ENCODE results near the gene PKN2.
"Not testable (repeated sequence)": the region's sequence is repeated elsewhere in the genome, so short reads cannot be mapped to it uniquely, and the experiment has no call there.

PKN2 gene

GRCh38 chr1:88787023-88787903, 103.2 kb downstream of the PKN2 start:
- no peak overlapping the region for H3K27ac ChIP-seq (ENCODE audit: low read depth, low read length)
- no peaks in the 10 kb centered on the region for H3K9me3 ChIP-seq (ENCODE audit: control insufficient read depth, insufficient read depth, low read depth, low read length)
- no peaks in the 10 kb centered on the region for H3K27me3 ChIP-seq (ENCODE audit: control insufficient read depth, insufficient read depth, low read length)
- H3K36me3 ChIP-seq (ENCODE audit: control insufficient read depth, insufficient read depth, low read length) = peaks cover 51% of the 10 kb centered on the region
- H3K9ac ChIP-seq (ENCODE audit: low read length) = no peak overlapping the region
- no peak overlapping the region for H3K4me3 ChIP-seq (ENCODE audit: low read depth, low read length)
- peaks cover 10% of the 10 kb centered on the region for H3K4me1 ChIP-seq (ENCODE audit: control insufficient read depth, insufficient read depth, low read length)

GRCh38 chr1:88791192-88791591, 107.1 kb downstream of the PKN2 start:
- Histone ChIP-seq H3K4me3 (ENCODE audit: low read depth, low read length) (no peak overlapping the region), H3K27ac (ENCODE audit: low read depth, low read length) (no peak overlapping the region), H3K4me1 (ENCODE audit: control insufficient read depth, insufficient read depth, low read length) (no peaks in the 10 kb centered on the region), H3K9ac (ENCODE audit: low read length) (no peak overlapping the region), H3K27me3 (ENCODE audit: control insufficient read depth, insufficient read depth, low read length) (no peaks in the 10 kb centered on the region), H3K9me3 (ENCODE audit: control insufficient read depth, insufficient read depth, low read depth, low read length) (no peaks in the 10 kb centered on the region), H3K36me3 (ENCODE audit: control insufficient read depth, insufficient read depth, low read length) (peaks cover 54% of the 10 kb centered on the region)

GRCh38 chr1:88799491-88799890, 115.4 kb downstream of the PKN2 start:
- H3K9ac ChIP-seq (ENCODE audit: low read length) = no peak overlapping the region
- H3K4me3 ChIP-seq (ENCODE audit: low read depth, low read length) = no peak overlapping the region
- peaks cover 66% of the 10 kb centered on the region for H3K36me3 ChIP-seq (ENCODE audit: control insufficient read depth, insufficient read depth, low read length)
- H3K27me3 ChIP-seq (ENCODE audit: control insufficient read depth, insufficient read depth, low read length) = no peaks in the 10 kb centered on the region
- H3K4me1 ChIP-seq (ENCODE audit: control insufficient read depth, insufficient read depth, low read length) = no peaks in the 10 kb centered on the region
- H3K9me3 ChIP-seq (ENCODE audit: control insufficient read depth, insufficient read depth, low read depth, low read length) = peaks cover 16% of the 10 kb centered on the region
- H3K27ac ChIP-seq (ENCODE audit: low read depth, low read length) = no peak overlapping the region

GRCh38 chr1:88800382-88801051, 116.4 kb downstream of the PKN2 start:
- Histone ChIP-seq H3K36me3 (ENCODE audit: control insufficient read depth, insufficient read depth, low read length) (peaks cover 72% of the 10 kb centered on the region), H3K27ac (ENCODE audit: low read depth, low read length) (no peak overlapping the region)

GRCh38 chr1:88801575-88802208, 117.6 kb downstream of the PKN2 start:
- no peaks in the 10 kb centered on the region for H3K4me1 ChIP-seq (ENCODE audit: control insufficient read depth, insufficient read depth, low read length)
- H3K27me3 ChIP-seq (ENCODE audit: control insufficient read depth, insufficient read depth, low read length) = no peaks in the 10 kb centered on the region
- peaks cover 16% of the 10 kb centered on the region for H3K9me3 ChIP-seq (ENCODE audit: control insufficient read depth, insufficient read depth, low read depth, low read length)
- H3K27ac ChIP-seq (ENCODE audit: low read depth, low read length) = peak overlapping the region; percentile 31; the same call in 1 of the 2 replicates
- H3K4me3 ChIP-seq (ENCODE audit: low read depth, low read length) = no peak overlapping the region
- no peak overlapping the region for H3K9ac ChIP-seq (ENCODE audit: low read length)
- H3K36me3 ChIP-seq (ENCODE audit: control insufficient read depth, insufficient read depth, low read length) = peaks cover 72% of the 10 kb centered on the region

More at GRCh38 chr1:88800382-88801051, 116.4 kb downstream of the PKN2 start:
- H3K4me1 ChIP-seq (ENCODE audit: control insufficient read depth, insufficient read depth, low read length) = no peaks in the 10 kb centered on the region
- no peak overlapping the region for H3K4me3 ChIP-seq (ENCODE audit: low read depth, low read length)
- H3K27me3 ChIP-seq (ENCODE audit: control insufficient read depth, insufficient read depth, low read length) = no peaks in the 10 kb centered on the region
- no peak overlapping the region for H3K9ac ChIP-seq (ENCODE audit: low read length)
- peaks cover 16% of the 10 kb centered on the region for H3K9me3 ChIP-seq (ENCODE audit: control insufficient read depth, insufficient read depth, low read depth, low read length)

- H3K27me3 ChIP-seq (ENCODE audit: control insufficient read depth, insufficient read depth, low read length) = no peaks in the 10 kb centered on the region
- H3K9ac ChIP-seq (ENCODE audit: low read length) = no peak overlapping the region
- peaks cover 77% of the 10 kb centered on the region for H3K36me3 ChIP-seq (ENCODE audit: control insufficient read depth, insufficient read depth, low read length)
- H3K27ac ChIP-seq (ENCODE audit: low read depth, low read length) = no peak overlapping the region
- H3K9me3 ChIP-seq (ENCODE audit: control insufficient read depth, insufficient read depth, low read depth, low read length) = peaks cover 16% of the 10 kb centered on the region
- H3K4me3 ChIP-seq (ENCODE audit: low read depth, low read length) = no peak overlapping the region
- no peaks in the 10 kb centered on the region for H3K4me1 ChIP-seq (ENCODE audit: control insufficient read depth, insufficient read depth, low read length)
These were observed 118.3 kb downstream of the PKN2 start for GRCh38 chr1:88802404-88802803.

GRCh38 chr1:88802950-88803349, 118.9 kb downstream of the PKN2 start:
- H3K36me3 ChIP-seq (ENCODE audit: control insufficient read depth, insufficient read depth, low read length) = peaks cover 82% of the 10 kb centered on the region
- no peak overlapping the region for H3K9ac ChIP-seq (ENCODE audit: low read length)
- peaks cover 16% of the 10 kb centered on the region for H3K9me3 ChIP-seq (ENCODE audit: control insufficient read depth, insufficient read depth, low read depth, low read length)
- no peaks in the 10 kb centered on the region for H3K27me3 ChIP-seq (ENCODE audit: control insufficient read depth, insufficient read depth, low read length)
- no peaks in the 10 kb centered on the region for H3K4me1 ChIP-seq (ENCODE audit: control insufficient read depth, insufficient read depth, low read length)
- no peak overlapping the region for H3K4me3 ChIP-seq (ENCODE audit: low read depth, low read length)
- no peak overlapping the region for H3K27ac ChIP-seq (ENCODE audit: low read depth, low read length)

- Histone ChIP-seq H3K36me3 (ENCODE audit: control insufficient read depth, insufficient read depth, low read length) (peaks cover 83% of the 10 kb centered on the region), H3K4me1 (ENCODE audit: control insufficient read depth, insufficient read depth, low read length) (no peaks in the 10 kb centered on the region), H3K9ac (ENCODE audit: low read length) (no peak overlapping the region), H3K9me3 (ENCODE audit: control insufficient read depth, insufficient read depth, low read depth, low read length) (peaks cover 16% of the 10 kb centered on the region), H3K4me3 (ENCODE audit: low read depth, low read length) (no peak overlapping the region), H3K27ac (ENCODE audit: low read depth, low read length) (no peak overlapping the region), H3K27me3 (ENCODE audit: control insufficient read depth, insufficient read depth, low read length) (no peaks in the 10 kb centered on the region)
These were observed 119.4 kb downstream of the PKN2 start for GRCh38 chr1:88803444-88803843.

- no peaks in the 10 kb centered on the region for H3K27me3 ChIP-seq (ENCODE audit: control insufficient read depth, insufficient read depth, low read length)
- no peaks in the 10 kb centered on the region for H3K4me1 ChIP-seq (ENCODE audit: control insufficient read depth, insufficient read depth, low read length)
- H3K9me3 ChIP-seq (ENCODE audit: control insufficient read depth, insufficient read depth, low read depth, low read length) = no peaks in the 10 kb centered on the region
- no peak overlapping the region for H3K27ac ChIP-seq (ENCODE audit: low read depth, low read length)
- no peak overlapping the region for H3K9ac ChIP-seq (ENCODE audit: low read length)
- peaks cover 37% of the 10 kb centered on the region for H3K36me3 ChIP-seq (ENCODE audit: control insufficient read depth, insufficient read depth, low read length)
- H3K4me3 ChIP-seq (ENCODE audit: low read depth, low read length) = no peak overlapping the region
These were observed 128.3 kb downstream of the PKN2 start for GRCh38 chr1:88812366-88812765.

- H3K27ac ChIP-seq (ENCODE audit: low read depth, low read length) = no peak overlapping the region
- peaks cover 30% of the 10 kb centered on the region for H3K36me3 ChIP-seq (ENCODE audit: control insufficient read depth, insufficient read depth, low read length)
- H3K4me1 ChIP-seq (ENCODE audit: control insufficient read depth, insufficient read depth, low read length) = no peaks in the 10 kb centered on the region
- H3K9ac ChIP-seq (ENCODE audit: low read length) = no peak overlapping the region
- no peaks in the 10 kb centered on the region for H3K9me3 ChIP-seq (ENCODE audit: control insufficient read depth, insufficient read depth, low read depth, low read length)
- no peak overlapping the region for H3K4me3 ChIP-seq (ENCODE audit: low read depth, low read length)
- no peaks in the 10 kb centered on the region for H3K27me3 ChIP-seq (ENCODE audit: control insufficient read depth, insufficient read depth, low read length)
These were observed 129.4 kb downstream of the PKN2 start for GRCh38 chr1:88813471-88813870.

- not testable (repeated sequence) for H3K9me3 ChIP-seq (ENCODE audit: control insufficient read depth, insufficient read depth, low read depth, low read length); H3K27me3 ChIP-seq (ENCODE audit: control insufficient read depth, insufficient read depth, low read length); H3K9ac ChIP-seq (ENCODE audit: low read length); H3K4me3 ChIP-seq (ENCODE audit: low read depth, low read length); H3K4me1 ChIP-seq (ENCODE audit: control insufficient read depth, insufficient read depth, low read length); H3K27ac ChIP-seq (ENCODE audit: low read depth, low read length)
- 0 out of 2 replicates have a peak, but pooled peaks cover 12% of the 10 kb centered on the region for H3K36me3 ChIP-seq (ENCODE audit: control insufficient read depth, insufficient read depth, low read length)
These were observed 135.6 kb downstream of the PKN2 start for GRCh38 chr1:88819642-88820041.

All from HUES6 (cell line).